Nucleus accumbens (tissue), 56 donors: ENCODE data around the gene DNAJB12.
"Not testable (repeated sequence)": the region's sequence is repeated elsewhere in the genome, so short reads cannot be mapped to it uniquely, and the experiment has no call there.

Source experiments
- DNase-seq, 56 donors: peaks; one replicate each; lab custom pipeline; 2025; lab: John Stamatoyannopoulos, UW

The DNAJB12 gene

DNA sequence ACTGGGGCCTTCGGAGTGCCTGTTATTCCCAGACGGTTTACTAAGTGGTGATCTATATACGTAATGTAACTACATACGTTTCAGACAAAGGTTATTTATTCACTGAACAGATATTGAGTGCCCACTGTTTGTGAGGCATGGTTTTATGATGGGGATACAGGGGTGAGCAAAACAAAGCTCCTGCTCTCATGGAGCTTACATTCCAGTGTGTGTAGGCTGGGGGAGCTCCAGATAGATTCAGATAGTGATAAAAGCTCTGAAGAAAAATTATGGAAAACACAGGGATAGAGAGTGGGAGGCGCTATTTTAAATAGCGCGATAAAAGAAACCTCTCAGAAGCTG, 466 bp upstream of the DNAJB12 start:
- no peak for DNase-seq

DNA sequence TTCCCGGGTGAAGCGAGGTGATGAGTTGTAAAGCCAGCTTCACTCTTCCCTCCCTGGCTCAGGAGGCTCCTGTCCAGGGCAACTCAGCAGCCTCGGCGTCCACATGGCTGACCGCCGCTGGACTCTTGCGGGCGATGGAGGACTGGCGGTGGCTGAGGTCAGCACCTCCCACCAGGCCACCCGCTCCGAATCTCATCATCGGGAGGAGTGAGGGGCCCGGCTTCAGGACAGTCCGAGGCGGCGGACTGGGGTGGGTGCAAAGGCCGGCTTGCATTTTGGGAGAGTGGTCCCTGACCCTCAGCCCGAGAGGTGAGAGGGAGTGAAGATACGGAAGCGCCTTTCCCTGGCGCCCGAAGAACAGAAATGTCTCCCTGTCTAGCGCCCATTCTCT, 759 bp downstream of the DNAJB12 start:
- DNase-seq, result peak in 9 of 56 donors; percentile 39 to 72 (median 59)

- DNase-seq, result peak in 27 of 56 donors; percentile 26 to 76 (median 53)
Measured at GRCh38 chr10:72353028-72353964, 1.4 kb downstream of the DNAJB12 start.

DNA sequence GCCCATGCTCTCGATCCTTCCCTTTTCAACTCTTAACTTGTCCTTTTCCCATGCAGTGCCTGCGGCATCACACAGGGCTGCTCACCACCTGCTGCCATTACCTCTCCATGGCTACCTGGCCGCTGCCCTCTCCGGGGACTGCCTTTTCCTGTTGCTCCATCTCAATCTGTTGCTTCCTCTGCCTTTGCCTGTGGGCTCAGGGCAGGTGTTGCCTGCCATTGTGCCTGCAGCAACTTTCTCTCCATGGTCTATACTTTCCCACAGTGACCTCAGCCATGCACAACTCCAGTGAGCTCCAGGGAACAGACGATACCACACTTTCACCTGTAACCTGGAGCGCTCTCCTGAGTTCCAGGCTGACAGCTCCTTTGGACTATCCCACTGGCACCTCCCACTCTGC, 3.2 kb downstream of the DNAJB12 start:
- no peak for DNase-seq

DNA sequence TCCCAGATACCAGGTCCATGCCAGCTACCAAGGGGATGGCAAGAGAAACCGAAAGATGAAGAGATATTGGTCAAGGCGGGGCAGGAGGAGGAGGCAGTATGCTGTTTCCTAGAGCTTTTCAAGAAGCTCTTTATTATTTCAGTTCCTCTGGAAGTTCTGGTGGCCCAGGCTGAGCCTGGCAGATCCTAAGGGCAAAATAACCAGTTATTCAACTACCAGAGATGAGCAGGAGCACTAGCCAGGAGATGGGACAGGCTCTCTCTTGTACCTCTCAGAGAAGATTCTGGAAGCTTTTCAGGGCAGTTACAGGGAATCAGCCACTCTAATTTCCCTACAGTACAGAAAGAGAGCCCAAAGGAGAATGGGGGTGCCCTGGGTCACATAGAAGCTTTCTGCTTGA, 5.3 kb downstream of the DNAJB12 start:
- no peak for DNase-seq

- DNase-seq, result no peak
Measured at GRCh38 chr10:72348282-72348681, 6.4 kb downstream of the DNAJB12 start.

DNA sequence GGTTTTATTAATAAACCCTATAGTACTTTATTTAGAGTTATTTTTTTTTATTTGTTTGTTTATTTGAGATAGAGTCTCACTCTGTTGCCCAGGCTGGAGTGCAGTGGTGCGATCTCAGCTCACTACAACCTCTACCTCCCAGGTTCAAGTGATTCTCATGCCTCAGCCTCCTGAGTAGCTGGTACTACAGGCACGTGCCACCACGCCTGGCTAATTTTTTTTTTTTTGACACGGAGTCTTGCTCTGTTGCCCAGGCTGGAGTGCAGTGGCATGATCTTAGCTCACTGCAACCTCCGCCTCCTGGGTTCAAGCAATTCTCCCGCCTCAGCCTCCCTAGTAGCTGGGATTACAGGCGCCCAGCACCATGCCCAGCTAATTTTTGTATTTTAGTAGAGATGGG, 8.6 kb downstream of the DNAJB12 start:
- DNase-seq, result not testable (repeated sequence)

- no peak for DNase-seq
Measured at GRCh38 chr10:72344932-72345331, 9.8 kb downstream of the DNAJB12 start.

DNA sequence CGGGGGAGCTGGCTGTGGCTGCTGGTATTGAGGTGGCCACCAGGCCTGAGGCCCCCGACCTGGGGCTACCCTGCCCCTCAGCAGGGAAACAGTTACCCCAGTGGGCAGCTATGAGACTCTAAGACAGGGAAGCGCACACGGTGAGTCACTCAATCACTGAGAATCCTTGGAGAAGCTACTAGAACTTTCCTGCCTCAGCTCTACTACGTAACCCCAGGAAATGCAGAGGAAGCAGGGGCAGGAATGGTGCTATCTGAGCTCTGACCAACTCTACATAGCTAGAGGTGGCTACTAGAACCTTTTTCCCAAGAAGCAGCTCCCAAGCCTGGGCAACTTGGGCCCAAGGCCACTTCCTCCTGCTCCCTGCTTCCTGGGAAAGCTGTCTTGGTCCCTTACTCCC, 11.8 kb downstream of the DNAJB12 start:
- DNase-seq, result no peak

DNA sequence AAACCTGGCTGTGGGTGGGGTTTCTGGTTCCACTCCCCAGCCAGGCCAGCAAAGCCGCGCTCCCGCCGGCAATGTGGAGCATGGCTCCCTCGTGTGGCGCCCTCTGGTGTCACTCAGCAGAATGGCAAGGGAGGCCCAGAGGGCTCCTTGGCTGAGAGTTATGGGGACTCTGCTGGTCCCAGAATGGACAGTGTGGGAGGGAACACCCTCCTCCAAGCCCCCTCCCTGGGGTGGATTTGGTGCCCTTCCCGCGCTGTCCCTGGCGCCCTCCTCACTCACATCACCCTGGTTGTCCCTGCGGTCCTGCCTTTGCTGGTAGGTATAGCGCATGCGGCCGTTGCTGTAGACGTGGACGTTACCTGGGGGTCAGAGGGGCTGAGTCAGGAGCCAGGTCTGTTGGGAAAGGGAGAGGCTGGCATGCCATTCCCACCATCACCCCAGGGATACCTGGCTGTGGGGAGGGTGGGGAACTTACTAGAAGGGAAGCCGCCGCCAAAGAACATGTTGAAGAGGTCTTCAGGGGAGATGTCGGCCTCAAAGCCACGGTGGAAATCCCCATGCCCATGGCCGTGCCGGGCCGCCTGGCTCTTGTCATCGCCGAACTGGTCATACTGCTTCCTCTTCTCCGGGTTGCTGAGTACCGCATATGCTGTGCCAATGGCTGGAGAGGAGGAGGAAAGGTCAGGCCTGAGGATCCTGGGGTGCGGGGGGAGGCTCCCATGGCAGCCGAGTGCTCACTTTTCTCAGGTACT, 14.0 kb downstream of the DNAJB12 start:
- DNase-seq, result peak in 33 of 56 donors; percentile 17 to 77 (median 34)

GRCh38 chr10:72338180-72338579, 16.5 kb downstream of the DNAJB12 start:
- no peak for DNase-seq

- DNase-seq, result no peak
Measured at GRCh38 chr10:72337722-72338121, 17.0 kb downstream of the DNAJB12 start.

- peak in 45 of 56 donors; percentile 35 to 87 (median 64) for DNase-seq
Measured at GRCh38 chr10:72337039-72337629, 17.6 kb downstream of the DNAJB12 start.

DNA sequence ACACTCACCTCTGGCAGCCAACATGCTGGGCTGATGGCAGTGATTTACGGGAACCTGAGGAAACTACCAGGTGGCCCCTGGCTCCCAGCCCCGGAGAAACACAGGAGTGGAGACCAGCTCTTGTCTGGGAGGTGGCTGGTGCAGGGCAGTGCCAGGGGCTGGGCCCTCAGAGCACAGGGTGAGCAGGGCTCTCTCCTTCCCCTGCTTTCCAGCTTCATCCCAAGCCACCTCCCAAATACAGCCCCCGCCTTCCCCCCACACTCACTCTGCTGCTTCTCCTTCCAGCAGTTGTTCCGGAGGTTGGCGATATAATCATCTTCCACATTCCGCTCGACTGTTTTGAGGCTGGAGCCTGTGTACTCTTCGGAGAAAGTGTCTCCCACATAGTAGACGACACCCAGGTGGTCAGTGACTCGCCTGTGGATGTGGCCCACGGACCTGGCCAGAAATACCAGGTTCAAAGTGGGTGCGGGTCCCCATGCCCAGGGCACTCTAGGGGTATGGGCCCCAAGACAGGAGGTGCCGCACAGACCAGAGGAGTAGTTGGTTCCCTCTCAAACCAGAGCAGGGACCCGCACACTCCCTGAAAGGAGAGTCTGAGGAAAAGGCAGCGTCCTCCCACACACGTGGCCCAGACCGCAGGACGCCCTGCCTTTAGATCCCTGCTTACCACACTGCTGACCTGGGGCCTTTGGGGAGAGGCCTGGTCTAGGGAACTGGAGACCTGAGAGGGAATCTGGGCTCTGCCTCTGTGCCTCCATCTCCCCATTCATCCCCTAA, 18.3 kb downstream of the DNAJB12 start:
- DNase-seq, result peak in 6 of 56 donors; percentile 18 to 44 (median 32)

DNA sequence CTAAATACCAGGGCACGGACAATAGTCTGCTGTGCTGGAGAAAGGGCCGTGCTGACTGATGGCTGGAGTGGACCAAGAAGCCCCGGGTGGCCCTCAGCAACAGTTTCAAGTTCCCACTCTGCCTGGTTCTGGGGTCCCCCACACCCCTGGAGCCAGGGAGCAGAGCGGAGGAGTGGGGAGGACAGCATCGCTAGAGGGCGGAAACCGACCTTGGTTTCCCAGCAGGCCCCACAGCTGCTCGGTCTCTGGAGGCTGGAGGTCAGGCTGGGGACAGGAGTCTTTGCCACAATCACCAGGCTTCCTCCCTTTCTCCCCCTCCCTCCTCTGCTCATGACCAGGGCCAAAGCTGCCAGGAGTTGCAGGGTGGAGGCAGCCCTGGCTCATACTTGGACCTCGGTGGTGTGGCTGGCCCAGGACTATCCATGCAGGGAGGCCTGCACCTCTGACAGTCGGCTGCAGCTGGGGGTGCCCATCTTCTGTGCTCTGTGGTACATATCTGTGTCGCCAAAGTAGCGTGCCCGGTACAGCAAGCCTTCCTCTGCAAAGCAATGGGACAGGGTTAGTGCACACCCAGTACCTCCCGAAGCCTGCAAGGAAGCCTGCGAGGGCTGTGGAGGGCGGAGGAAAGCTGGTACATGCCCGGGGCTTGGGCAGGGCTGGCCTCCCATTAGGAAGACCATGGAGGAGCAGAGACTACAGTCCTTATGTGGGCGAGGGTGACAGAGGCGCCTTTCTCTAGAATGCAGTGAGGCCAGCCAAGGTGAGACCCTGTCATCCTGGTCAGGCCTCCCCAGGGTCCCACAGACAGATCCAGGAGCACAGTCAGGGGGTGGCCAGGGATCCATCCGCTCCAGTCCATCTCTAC, 19.1 kb downstream of the DNAJB12 start:
- DNase-seq, result no peak

- DNase-seq, result peak in 39 of 56 donors; percentile 20 to 80 (median 57)
Measured at GRCh38 chr10:72334825-72335393, 19.8 kb downstream of the DNAJB12 start.

DNA sequence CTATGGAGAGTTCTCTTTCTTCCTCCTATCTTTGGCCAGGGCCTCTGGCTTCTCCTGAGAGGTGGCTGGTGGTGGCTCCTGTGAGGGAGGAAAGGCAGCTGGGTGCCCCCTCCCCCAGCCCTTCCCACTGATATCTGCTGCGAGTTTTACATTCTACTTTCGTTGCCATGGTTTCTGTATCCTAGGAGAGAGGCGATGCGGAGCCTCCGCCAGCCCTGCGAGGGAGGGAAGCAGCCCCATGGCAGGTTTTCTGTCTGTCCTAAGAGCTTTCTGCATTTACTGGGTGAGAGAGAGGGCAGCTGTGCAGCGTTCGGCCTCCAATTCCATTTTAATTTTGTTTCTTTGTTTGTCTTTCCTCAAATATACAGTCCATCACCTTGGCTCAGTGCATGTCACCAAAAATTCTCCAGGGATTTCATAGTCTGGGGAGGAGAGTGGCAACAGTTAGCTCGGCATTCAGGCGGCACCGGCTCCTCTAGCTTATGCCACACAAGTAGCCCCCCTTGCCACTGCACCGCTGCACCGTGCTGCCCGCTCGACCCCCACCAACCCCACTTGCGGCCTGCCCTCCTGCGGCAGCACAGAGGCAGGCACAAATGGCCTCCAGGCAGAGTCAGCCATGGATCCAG, 20.4 kb downstream of the DNAJB12 start:
- peak in 38 of 56 donors; percentile 27 to 88 (median 64) for DNase-seq
